ENCODE results near the gene MEF2D. TPM values are rescaled to one million over a fixed set of nuclear protein-coding genes. Genes with fewer than 3 reads are reported as not detected.

The MEF2D gene
- total RNA-seq (100 to 1,000 TPM; 126 to 258 (median 188) TPM), polyA plus RNA-seq (10 to 100 TPM; 43.1 to 65.3 (median 58.4) TPM)
- long read RNA-seq, donor 1, full-length matches to known transcripts, result 1 of 85 reads
- long read RNA-seq, donor 1, partial matches to known transcripts, result 42 of 85 reads
- long read RNA-seq, donor 1, other reads (novel, unspliced or antisense), result 42 of 85 reads
- long read RNA-seq, donor 2, full-length matches to known transcripts, result 8 of 266 reads
- long read RNA-seq, donor 2, partial matches to known transcripts, result 156 of 266 reads
- long read RNA-seq, donor 2, other reads (novel, unspliced or antisense), result 102 of 266 reads

- H3K4me3 ChIP-seq, result peak within 1 kb of the TSS; percentile 98
- no peak for TF ChIP-seq CTCF (IDR thresholded peaks at IDR 0.05)
- intact Hi-C loops (cut with DNase I), result loop anchor here in 1 of 2 donors (10.0 kb wide), 1 partner anchor 376 kb away; no protein-coding TSS in a partner anchor
- no peak for ATAC-seq
- no peaks in the 10 kb centered on the region for H3K27me3 ChIP-seq (ENCODE audit: insufficient read depth in 3 of 3, low read length in 2 of 3)
- peak within 1 kb of the TSS; percentile 99 for H3K27ac ChIP-seq
- peaks cover 60% of the 10 kb centered on the region for H3K4me1 ChIP-seq
- no peaks in the 10 kb centered on the region for H3K9me3 ChIP-seq
- WGBS, 3 donors, result 0 to 1% (median 0%) methylated on average over 23 to 27 of the region's 27 CpGs
- no peaks in the 10 kb centered on the region for H3K36me3 ChIP-seq (ENCODE audit: insufficient read depth in 1 of 2, low read depth in 1 of 2)
- DNase-seq, result no peak
Measured at GRCh38 chr1:156500543-156500792, at the start of gene MEF2D. Gene MEF2D (minus strand): TSS chr1:156500775. CDS start chr1:156483292, 17,483 bp downstream.

DNA sequence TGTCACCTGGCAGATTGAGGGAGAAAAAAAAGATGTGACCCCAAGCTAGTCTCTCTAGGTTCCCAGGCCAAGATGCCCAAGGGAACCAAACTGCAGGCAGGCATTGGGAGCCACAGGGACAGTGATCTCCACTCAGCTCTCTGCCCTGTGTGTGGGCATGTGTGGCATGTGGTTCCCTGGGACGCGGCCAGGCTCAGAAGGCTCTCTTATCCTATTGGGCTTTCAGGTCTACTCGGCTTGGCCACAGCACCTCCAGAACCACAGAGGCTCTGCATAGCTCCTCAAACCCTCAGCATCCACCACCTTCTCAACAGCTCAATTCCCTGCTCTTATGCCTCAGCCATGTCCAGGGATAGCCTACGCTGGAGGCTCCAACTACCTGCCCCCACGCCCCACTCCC is 49.8 kb upstream of the MEF2D start:
- peak in 3 of 4 donors; percentile 28 to 53 (median 35) for ATAC-seq
- Histone ChIP-seq H3K27me3 (ENCODE audit: insufficient read depth in 3 of 3, low read length in 2 of 3) (no peaks in the 10 kb centered on the region), H3K4me1 (peaks cover 3% of the 10 kb centered on the region), H3K4me3 (no peak overlapping the region), H3K36me3 (ENCODE audit: insufficient read depth in 1 of 2, low read depth in 1 of 2) (no peaks in the 10 kb centered on the region), H3K27ac (no peak overlapping the region), H3K9me3 (no peaks in the 10 kb centered on the region)
- no peak for DNase-seq
- WGBS, 3 donors, result 67 to 88% (median 70%) methylated on average over 5 of the region's 5 CpGs
- intact Hi-C loops (cut with DNase I), result no loop called here
- no peak for TF ChIP-seq CTCF (IDR thresholded peaks at IDR 0.05)

DNA sequence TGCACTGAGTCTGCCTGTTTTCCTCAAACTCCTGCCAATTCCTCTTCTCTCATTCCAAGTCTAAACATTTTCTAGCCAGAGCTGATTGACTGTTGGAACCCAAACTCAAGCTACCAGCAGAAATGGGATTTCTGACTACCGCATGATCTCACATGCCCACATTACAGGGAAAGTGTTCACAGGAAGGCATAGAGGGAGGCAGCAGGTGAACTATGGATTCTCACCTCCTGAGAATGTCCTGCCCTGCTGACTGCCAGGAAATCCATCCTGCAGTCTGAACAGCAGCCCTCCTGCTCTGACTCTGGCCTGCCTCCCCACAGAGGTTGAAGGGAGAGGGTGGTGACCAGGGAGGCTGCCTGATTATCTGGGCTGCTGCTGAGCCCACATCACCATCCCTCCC is 49.3 kb upstream of the MEF2D start:
- intact Hi-C loops (cut with DNase I), result loop anchor here in 1 of 2 donors (10.0 kb wide), 1 partner anchor 185 kb away; the partner anchor contains the start of gene RHBG
- H3K27ac ChIP-seq, result no peak overlapping the region
- ATAC-seq (no peak), DNase-seq (no peak)
- TF ChIP-seq CTCF (IDR thresholded peaks at IDR 0.05), result no peak
- no peaks in the 10 kb centered on the region for H3K36me3 ChIP-seq (ENCODE audit: insufficient read depth in 1 of 2, low read depth in 1 of 2)
- H3K4me3 ChIP-seq, result no peak overlapping the region
- no peaks in the 10 kb centered on the region for H3K9me3 ChIP-seq
- WGBS, 3 donors, result 88 to 90% (median 88%) methylated on average over 1 of the region's 1 CpG
- H3K4me1 ChIP-seq, result peaks cover 3% of the 10 kb centered on the region
- no peaks in the 10 kb centered on the region for H3K27me3 ChIP-seq (ENCODE audit: insufficient read depth in 3 of 3, low read length in 2 of 3)

- Histone ChIP-seq H3K36me3 (ENCODE audit: insufficient read depth in 1 of 2, low read depth in 1 of 2) (no peaks in the 10 kb centered on the region), H3K4me3 (no peak overlapping the region), H3K4me1 (peaks cover 3% of the 10 kb centered on the region), H3K27me3 (ENCODE audit: insufficient read depth in 3 of 3, low read length in 2 of 3) (no peaks in the 10 kb centered on the region), H3K27ac (no peak overlapping the region), H3K9me3 (no peaks in the 10 kb centered on the region)
- intact Hi-C loops (cut with DNase I), result loop anchor here in 1 of 2 donors (10.0 kb wide), 1 partner anchor 185 kb away; the partner anchor contains the start of gene RHBG
- ATAC-seq, result peak in 2 of 4 donors; percentile 26 to 40
- no peak for TF ChIP-seq CTCF (IDR thresholded peaks at IDR 0.05)
- DNase-seq, result no peak
- 72 to 82% (median 76%) methylated on average over 2 of the region's 2 CpGs for WGBS, 3 donors
Measured at GRCh38 chr1:156549390-156549789, 48.8 kb upstream of the MEF2D start.

All from psoas muscle (tissue), 8 donors.